HS-5 (cell line): ENCODE measurements around the gene SMARCD2.
"Not testable (repeated sequence)": the region's sequence is repeated elsewhere in the genome, so short reads cannot be mapped to it uniquely, and the experiment has no call there.

Experiments used
- DNase-seq: peaks from one replicate; pipeline ENCODE4 v3.0.0-alpha.2; 2012; ENCODE audit warnings: low read depth

Gene SMARCD2

GRCh38 chr17:63850401-63850800, 7.9 kb upstream of the SMARCD2 start:
- no peak for DNase-seq

GRCh38 chr17:63848834-63849689, 6.6 kb upstream of the SMARCD2 start:
- peak; percentile 93 for DNase-seq

- DNase-seq = no peak
Observed at GRCh38 chr17:63847525-63848249, 5.2 kb upstream of the SMARCD2 start.

- DNase-seq = no peak
Observed at GRCh38 chr17:63845509-63845908, 3.0 kb upstream of the SMARCD2 start.

GRCh38 chr17:63843910-63844677, 1.6 kb upstream of the SMARCD2 start:
- no peak for DNase-seq

GRCh38 chr17:63843387-63843888, 953 bp upstream of the SMARCD2 start:
- DNase-seq = not testable (repeated sequence)

- no peak for DNase-seq
Observed at GRCh38 chr17:63842173-63842539, 329 bp downstream of the SMARCD2 start.

GRCh38 chr17:63841350-63842172, 924 bp downstream of the SMARCD2 start:
- no peak for DNase-seq

- DNase-seq = no peak
Observed at GRCh38 chr17:63840591-63841349, 1.7 kb downstream of the SMARCD2 start.

GRCh38 chr17:63838631-63839171, 3.8 kb downstream of the SMARCD2 start:
- no peak for DNase-seq

GRCh38 chr17:63837962-63838600, 4.4 kb downstream of the SMARCD2 start:
- DNase-seq = no peak

- no peak for DNase-seq
Observed at GRCh38 chr17:63837480-63837879, 5.0 kb downstream of the SMARCD2 start.

- no peak for DNase-seq
Observed at GRCh38 chr17:63836811-63837210, 5.7 kb downstream of the SMARCD2 start.

GRCh38 chr17:63835167-63835720, 7.2 kb downstream of the SMARCD2 start:
- DNase-seq = no peak

- no peak for DNase-seq
Observed at GRCh38 chr17:63834431-63835166, 7.9 kb downstream of the SMARCD2 start.

- DNase-seq = no peak
Observed at GRCh38 chr17:63833741-63834373, 8.6 kb downstream of the SMARCD2 start.

- DNase-seq = no peak
Observed at GRCh38 chr17:63833026-63833740, 9.3 kb downstream of the SMARCD2 start.

GRCh38 chr17:63832455-63832854, 10.0 kb downstream of the SMARCD2 start:
- DNase-seq = no peak
